GM12878 (cell line): ENCODE results near the gene SLC36A3.

ENCODE experiments used
- KAT2A ChIP-seq: conservative IDR thresholded peaks from 2 replicates; pipeline ENCODE4 v1.6.1; 2011; ENCODE audit warnings: low read depth, low read length; ENCODE audit not compliant: control insufficient read depth
- TF ChIP-seq, protein P1 (sequence below): IDR thresholded peaks from 2 replicates; pipeline ENCODE4 v1.6.1; 2012; ENCODE audit warnings: low read depth, low read length, improper control_type of control experiment

DNA sequence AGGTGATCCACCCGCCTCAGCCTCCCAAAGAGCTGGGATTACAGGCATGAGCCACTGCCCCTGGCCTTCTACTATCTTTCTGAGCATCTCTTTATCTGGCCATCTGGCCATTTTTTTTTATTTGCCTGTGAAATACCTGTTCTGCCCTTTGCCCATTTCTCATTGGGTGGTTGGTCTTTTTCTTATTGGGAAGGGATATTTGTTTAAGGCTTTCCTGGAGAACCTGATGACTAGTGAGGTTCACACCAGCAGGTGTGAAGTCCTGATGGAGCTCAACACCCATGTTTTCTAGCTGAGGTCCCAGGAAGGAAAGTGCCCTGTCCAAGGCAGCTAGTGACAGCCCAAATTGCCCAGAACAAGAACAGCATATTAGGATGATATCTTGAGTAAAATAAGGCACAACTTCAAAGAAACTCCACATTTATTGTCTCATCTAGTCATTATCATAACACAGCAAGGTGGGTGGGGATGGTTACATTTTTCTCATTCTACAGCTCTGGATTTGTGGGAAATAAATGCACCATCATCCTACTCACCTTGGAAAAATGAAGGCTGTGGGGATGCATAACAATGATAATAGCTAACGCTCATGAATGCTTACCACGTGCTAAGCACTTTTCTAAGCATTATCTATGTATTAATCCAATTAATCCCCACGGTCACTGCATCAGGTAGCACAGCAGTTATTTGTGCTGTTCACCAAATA lies 20.3 kb downstream of the SLC36A3 start:
- TF ChIP-seq KAT2A = no peak
- TF ChIP-seq, protein P1, sequence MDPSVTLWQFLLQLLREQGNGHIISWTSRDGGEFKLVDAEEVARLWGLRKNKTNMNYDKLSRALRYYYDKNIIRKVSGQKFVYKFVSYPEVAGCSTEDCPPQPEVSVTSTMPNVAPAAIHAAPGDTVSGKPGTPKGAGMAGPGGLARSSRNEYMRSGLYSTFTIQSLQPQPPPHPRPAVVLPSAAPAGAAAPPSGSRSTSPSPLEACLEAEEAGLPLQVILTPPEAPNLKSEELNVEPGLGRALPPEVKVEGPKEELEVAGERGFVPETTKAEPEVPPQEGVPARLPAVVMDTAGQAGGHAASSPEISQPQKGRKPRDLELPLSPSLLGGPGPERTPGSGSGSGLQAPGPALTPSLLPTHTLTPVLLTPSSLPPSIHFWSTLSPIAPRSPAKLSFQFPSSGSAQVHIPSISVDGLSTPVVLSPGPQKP = no peak
